Measurements from ENCODE around the gene RTN3. TPM values are rescaled to one million over a fixed set of nuclear protein-coding genes. Genes with fewer than 3 reads are reported as not detected.

Gene RTN3
- polyA plus RNA-seq, 3 donors = 123 to 341 (median 232) TPM

DNA sequence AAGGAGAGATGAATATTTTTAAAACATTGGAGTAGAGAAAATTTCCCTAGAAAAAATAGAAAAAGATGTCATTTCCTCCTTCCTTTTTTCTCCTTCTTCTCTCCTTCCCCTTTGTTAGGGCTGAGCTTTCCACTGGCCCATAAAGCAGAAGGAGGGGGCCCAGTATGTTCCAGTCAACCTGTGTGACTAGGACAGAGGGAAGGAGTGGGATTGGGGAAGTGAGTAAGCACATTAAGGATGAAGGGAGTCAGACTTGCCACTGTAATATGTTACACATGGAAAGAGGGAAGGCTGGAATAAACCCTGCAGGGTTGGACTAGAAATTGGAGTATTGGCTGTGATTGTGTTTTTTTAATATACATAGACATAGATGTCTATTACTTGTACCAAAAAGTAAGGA lies 111.9 kb downstream of the RTN3 start:
- no peaks in the 10 kb centered on the region for H3K36me3 Mint-ChIP-seq
- peaks cover 5 to 10% (median 6%) of the 10 kb centered on the region in 3 donors for H3K27me3 Mint-ChIP-seq (ENCODE audit: low read depth in 3 of 3)
- H3K4me3 Mint-ChIP-seq = no peak overlapping the region
- H3K4me2 ChIP-seq (replicated peaks; ENCODE audit: extremely low read depth, low read length, poor library complexity, severe bottlenecking) = no peak overlapping the region
- no peaks in the 10 kb centered on the region for H3K27me3 ChIP-seq (ENCODE audit: control insufficient read depth in 2 of 2, insufficient read depth in 2 of 2, low read length in 2 of 2)
- H3K36me3 ChIP-seq (replicated peaks in 1 of 2; ENCODE audit: control insufficient read depth in 1 of 2, insufficient read depth in 2 of 2, low read length in 2 of 2) = no peaks in the 10 kb centered on the region
- H4K20me1 ChIP-seq (ENCODE audit: insufficient read depth, low read length) = no peaks in the 10 kb centered on the region
- peaks cover 18 to 45% (median 31%) of the 10 kb centered on the region in 7 donors for H3K9me3 Mint-ChIP-seq
- H3K4me1 Mint-ChIP-seq = peaks cover 9% of the 10 kb centered on the region
- intact Hi-C loops (cut with micrococcal nuclease) = no loop called here
- H3K9ac ChIP-seq (ENCODE audit: insufficient read depth, low read length, poor library complexity, severe bottlenecking) = no peak overlapping the region
- no peak overlapping the region for H2AFZ ChIP-seq (ENCODE audit: insufficient read depth, low read depth, low read length, poor library complexity, severe bottlenecking)
- no peak overlapping the region for H3K27ac ChIP-seq (ENCODE audit: low read depth in 1 of 2, low read length in 2 of 2)
- peaks cover 17 to 26% of the 10 kb centered on the region in 2 donors for H3K9me3 ChIP-seq (replicated peaks in 1 of 2; ENCODE audit: control insufficient read depth in 1 of 2, insufficient read depth in 1 of 2, low read length in 2 of 2)
- TF ChIP-seq, protein P1, sequence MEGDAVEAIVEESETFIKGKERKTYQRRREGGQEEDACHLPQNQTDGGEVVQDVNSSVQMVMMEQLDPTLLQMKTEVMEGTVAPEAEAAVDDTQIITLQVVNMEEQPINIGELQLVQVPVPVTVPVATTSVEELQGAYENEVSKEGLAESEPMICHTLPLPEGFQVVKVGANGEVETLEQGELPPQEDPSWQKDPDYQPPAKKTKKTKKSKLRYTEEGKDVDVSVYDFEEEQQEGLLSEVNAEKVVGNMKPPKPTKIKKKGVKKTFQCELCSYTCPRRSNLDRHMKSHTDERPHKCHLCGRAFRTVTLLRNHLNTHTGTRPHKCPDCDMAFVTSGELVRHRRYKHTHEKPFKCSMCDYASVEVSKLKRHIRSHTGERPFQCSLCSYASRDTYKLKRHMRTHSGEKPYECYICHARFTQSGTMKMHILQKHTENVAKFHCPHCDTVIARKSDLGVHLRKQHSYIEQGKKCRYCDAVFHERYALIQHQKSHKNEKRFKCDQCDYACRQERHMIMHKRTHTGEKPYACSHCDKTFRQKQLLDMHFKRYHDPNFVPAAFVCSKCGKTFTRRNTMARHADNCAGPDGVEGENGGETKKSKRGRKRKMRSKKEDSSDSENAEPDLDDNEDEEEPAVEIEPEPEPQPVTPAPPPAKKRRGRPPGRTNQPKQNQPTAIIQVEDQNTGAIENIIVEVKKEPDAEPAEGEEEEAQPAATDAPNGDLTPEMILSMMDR (IDR thresholded peaks at IDR 0.05) = no peak
- no peak overlapping the region for H3K27ac Mint-ChIP-seq
- no peak overlapping the region for H3K4me3 ChIP-seq (replicated peaks in 1 of 3; ENCODE audit: low read depth in 2 of 3, low read length in 3 of 3)
- H3K79me2 ChIP-seq (ENCODE audit: insufficient read depth, low read length) = no peaks in the 10 kb centered on the region
- H3K4me1 ChIP-seq (ENCODE audit: control insufficient read depth in 1 of 2, insufficient read depth in 2 of 2, low read length in 2 of 2) = no peaks in the 10 kb centered on the region
- no peak for DNase-seq

- Histone ChIP-seq H4K20me1 (ENCODE audit: insufficient read depth, low read length) (no peaks in the 10 kb centered on the region), H3K4me2 (replicated peaks; ENCODE audit: extremely low read depth, low read length, poor library complexity, severe bottlenecking) (no peak overlapping the region), H2AFZ (ENCODE audit: insufficient read depth, low read depth, low read length, poor library complexity, severe bottlenecking) (no peak overlapping the region), H3K36me3 (replicated peaks in 1 of 2; ENCODE audit: control insufficient read depth in 1 of 2, insufficient read depth in 2 of 2, low read length in 2 of 2) (no peaks in the 10 kb centered on the region), H3K27ac (ENCODE audit: low read depth in 1 of 2, low read length in 2 of 2) (no peak overlapping the region), H3K9ac (ENCODE audit: insufficient read depth, low read length, poor library complexity, severe bottlenecking) (no peak overlapping the region), H3K79me2 (ENCODE audit: insufficient read depth, low read length) (no peaks in the 10 kb centered on the region), H3K4me1 (ENCODE audit: control insufficient read depth in 1 of 2, insufficient read depth in 2 of 2, low read length in 2 of 2) (no peaks in the 10 kb centered on the region), H3K27me3 (ENCODE audit: control insufficient read depth in 2 of 2, insufficient read depth in 2 of 2, low read length in 2 of 2) (no peaks in the 10 kb centered on the region), H3K4me3 (replicated peaks in 1 of 3; ENCODE audit: low read depth in 2 of 3, low read length in 3 of 3) (no peak overlapping the region), H3K9me3 (replicated peaks in 1 of 2; ENCODE audit: control insufficient read depth in 1 of 2, insufficient read depth in 1 of 2, low read length in 2 of 2) (peaks cover 17 to 26% of the 10 kb centered on the region in 2 donors)
- H3K36me3 Mint-ChIP-seq = no peaks in the 10 kb centered on the region
- TF ChIP-seq, protein P1 (IDR thresholded peaks at IDR 0.05) = no peak
- 95% methylated on average over 7 of the region's 11 CpGs for WGBS (ENCODE audit: insufficient coverage)
- peaks cover 18 to 42% (median 29%) of the 10 kb centered on the region in 7 donors for H3K9me3 Mint-ChIP-seq
- intact Hi-C loops (cut with micrococcal nuclease) = no loop called here
- peaks cover 9% of the 10 kb centered on the region for H3K4me1 Mint-ChIP-seq
- peaks cover 5 to 10% (median 6%) of the 10 kb centered on the region in 3 donors for H3K27me3 Mint-ChIP-seq (ENCODE audit: low read depth in 3 of 3)
- no peak overlapping the region for H3K27ac Mint-ChIP-seq
- DNase-seq = no peak
- no peak overlapping the region for H3K4me3 Mint-ChIP-seq
Observed at GRCh38 chr11:63795066-63795465, 113.8 kb downstream of the RTN3 start.

Data from CD14-positive monocyte (primary cell).